ENCODE data around the gene POTEG.
"Not testable (repeated sequence)": the region's sequence is repeated elsewhere in the genome, so short reads cannot be mapped to it uniquely, and the experiment has no call there.

The POTEG gene

GRCh38 chr14:19372813-19373500 is 61.2 kb downstream of the POTEG start:
- DNase-seq: not testable (repeated sequence)

- not testable (repeated sequence) for DNase-seq
Observed at GRCh38 chr14:19371767-19372166, 62.4 kb downstream of the POTEG start.

DNA sequence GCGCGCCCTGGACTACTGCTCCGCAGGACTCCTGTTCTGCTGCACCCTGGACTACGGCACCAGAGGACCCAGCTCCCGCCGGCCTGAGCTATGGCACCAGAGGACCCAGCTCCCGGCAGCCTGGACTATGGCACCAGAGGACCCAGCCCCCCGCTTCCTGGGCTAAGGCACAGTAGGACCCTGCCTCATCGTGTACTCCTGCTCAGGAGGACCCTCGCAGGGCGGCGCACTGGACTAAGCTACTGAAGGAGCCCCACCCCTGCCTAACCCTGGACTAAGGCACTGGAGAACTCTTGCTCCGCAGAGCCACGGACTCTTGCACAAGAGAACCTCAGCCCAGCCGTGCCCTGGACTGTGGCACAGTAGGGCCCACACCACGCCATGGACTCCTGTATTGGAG is 71.3 kb downstream of the POTEG start:
- not testable (repeated sequence) for DNase-seq

- not testable (repeated sequence) for DNase-seq
Observed at GRCh38 chr14:19362323-19362722, 71.8 kb downstream of the POTEG start.

DNA sequence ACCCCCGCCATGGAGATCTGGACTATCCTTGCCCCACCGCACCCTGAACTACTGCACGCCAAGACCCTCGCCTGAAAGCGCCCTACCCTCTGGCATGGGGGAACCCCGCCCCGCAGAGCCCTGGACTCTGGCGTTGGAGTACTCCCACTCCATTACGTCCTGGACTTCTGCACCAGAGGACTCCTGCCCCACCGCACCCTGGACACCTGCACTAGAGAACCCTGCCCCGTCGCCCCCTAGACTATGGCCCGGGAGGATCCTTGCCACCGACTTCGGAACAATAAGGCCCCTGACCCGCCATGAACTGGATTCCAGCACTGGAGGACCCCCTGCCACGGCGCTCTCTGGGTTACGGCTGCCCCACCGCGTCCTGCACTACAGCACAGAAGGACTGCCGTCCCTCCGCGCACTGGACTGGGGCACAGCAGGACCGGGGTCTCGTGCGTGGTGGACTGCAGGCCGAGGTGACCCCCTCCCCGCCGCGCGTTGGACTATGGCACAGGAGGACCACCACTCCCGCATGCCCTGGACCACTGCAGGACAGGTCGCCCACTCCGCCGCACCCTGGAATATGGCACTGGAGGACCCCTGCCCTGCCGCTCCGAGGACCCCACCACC is 72.4 kb downstream of the POTEG start:
- not testable (repeated sequence) for DNase-seq

- not testable (repeated sequence) for DNase-seq
Observed at GRCh38 chr14:19360937-19361635, 73.1 kb downstream of the POTEG start.

All from DMS79 treated with DMSO at 0.1 percent for 48 hours (cell line).